Measurements from ENCODE around the gene DOCK3. TPM values are rescaled to one million over a fixed set of nuclear protein-coding genes. Genes with fewer than 3 reads are reported as not detected.

DOCK3 gene
- total RNA-seq, 1 experiment from 2014 or later, result 0.26 TPM

GRCh38 chr3:51396401-51396800 lies 721.7 kb downstream of the DOCK3 start:
- DNase-seq (ENCODE audit: low read depth, low spot score), result no peak
- in situ Hi-C loops (cut with HindIII; ENCODE audit: low pct_unique_long_range_greater_than_20kb, low sequenced_read_pairs), result no loop called here

GRCh38 chr3:51397392-51397791 lies 722.7 kb downstream of the DOCK3 start:
- in situ Hi-C loops (cut with HindIII; ENCODE audit: low pct_unique_long_range_greater_than_20kb, low sequenced_read_pairs), result no loop called here
- DNase-seq (ENCODE audit: low read depth, low spot score), result no peak

- no peak for DNase-seq (ENCODE audit: low read depth, low spot score)
- in situ Hi-C loops (cut with HindIII; ENCODE audit: low pct_unique_long_range_greater_than_20kb, low sequenced_read_pairs), result no loop called here
Measured at GRCh38 chr3:51398595-51399310, 724.0 kb downstream of the DOCK3 start.

GRCh38 chr3:51400166-51400565 lies 725.4 kb downstream of the DOCK3 start:
- in situ Hi-C loops (cut with HindIII; ENCODE audit: low pct_unique_long_range_greater_than_20kb, low sequenced_read_pairs), result no loop called here
- no peak for DNase-seq (ENCODE audit: low read depth, low spot score)

- DNase-seq (ENCODE audit: low read depth, low spot score), result no peak
- in situ Hi-C loops (cut with HindIII; ENCODE audit: low pct_unique_long_range_greater_than_20kb, low sequenced_read_pairs), result no loop called here
Measured at GRCh38 chr3:51401735-51402134, 727.0 kb downstream of the DOCK3 start.

GRCh38 chr3:51403675-51404074 lies 728.9 kb downstream of the DOCK3 start:
- no peak for DNase-seq (ENCODE audit: low read depth, low spot score)
- in situ Hi-C loops (cut with HindIII; ENCODE audit: low pct_unique_long_range_greater_than_20kb, low sequenced_read_pairs), result no loop called here

GRCh38 chr3:51408021-51408420 lies 733.3 kb downstream of the DOCK3 start:
- DNase-seq (ENCODE audit: low read depth, low spot score), result no peak
- in situ Hi-C loops (cut with HindIII; ENCODE audit: low pct_unique_long_range_greater_than_20kb, low sequenced_read_pairs), result no loop called here

- in situ Hi-C loops (cut with HindIII; ENCODE audit: low pct_unique_long_range_greater_than_20kb, low sequenced_read_pairs), result no loop called here
- no peak for DNase-seq (ENCODE audit: low read depth, low spot score)
Measured at GRCh38 chr3:51408813-51409212, 734.1 kb downstream of the DOCK3 start.

- no peak for DNase-seq (ENCODE audit: low read depth, low spot score)
- in situ Hi-C loops (cut with HindIII; ENCODE audit: low pct_unique_long_range_greater_than_20kb, low sequenced_read_pairs), result no loop called here
Measured at GRCh38 chr3:51422211-51422610, 747.5 kb downstream of the DOCK3 start.

- in situ Hi-C loops (cut with HindIII; ENCODE audit: low pct_unique_long_range_greater_than_20kb, low sequenced_read_pairs), result no loop called here
- no peak for DNase-seq (ENCODE audit: low read depth, low spot score)
Measured at GRCh38 chr3:51426921-51427320, 752.2 kb downstream of the DOCK3 start.

GRCh38 chr3:51429138-51429537 lies 754.4 kb downstream of the DOCK3 start:
- in situ Hi-C loops (cut with HindIII; ENCODE audit: low pct_unique_long_range_greater_than_20kb, low sequenced_read_pairs), result no loop called here

More at GRCh38 chr3:51429138-51429537, 754.4 kb downstream of the DOCK3 start:
- no peak for DNase-seq (ENCODE audit: low read depth, low spot score)

Small RNA genes lying within 50 kb of the gene (small RNA-seq; reads per million reads assigned to genes)
- gene MIR4787 (0 reads per million in 2 experiments), gene PPIAP69 (0 reads per million in 2 experiments)

Other genes with a start within 250 kb of the DOCK3 start
- gene CACNA2D2, start 171.3 kb upstream of the DOCK3 start, total RNA-seq (2014; rRNA removed; shearing (Covaris generic)), result 0.21 and 0.80 TPM in 2 replicates
- gene C3orf18, start 107.2 kb upstream of the DOCK3 start, total RNA-seq (2014; rRNA removed; shearing (Covaris generic)), result 4.0 and 4.2 TPM in 2 replicates
- 17.7 and 18.3 TPM in 2 replicates for gene HEMK1, start 105.4 kb upstream of the DOCK3 start, total RNA-seq (2014; rRNA removed; shearing (Covaris generic))
- 0.16 and 0.32 TPM in 2 replicates for gene CISH, start 63.2 kb upstream of the DOCK3 start, total RNA-seq (2014; rRNA removed; shearing (Covaris generic))
- gene MAPKAPK3, start 57.8 kb upstream of the DOCK3 start, total RNA-seq (2014; rRNA removed; shearing (Covaris generic)), result 64.8 and 66.5 TPM in 2 replicates

Data from SK-MEL-5 (cell line).